Erythroblast (primary cell): ENCODE results near the gene OBSCN.

ENCODE experiments used
- GATA1 ChIP-seq: IDR thresholded peaks from 2 replicates; pipeline ENCODE4 v1.6.1; 2011; ENCODE audit warnings: low read depth, mild to moderate bottlenecking, control low read depth, low read length, moderate library complexity
- POLR2A ChIP-seq: IDR thresholded peaks from 2 replicates; pipeline ENCODE4 v1.6.1; 2011; ENCODE audit warnings: mild to moderate bottlenecking, low read length

GRCh38 chr1:228212966-228213844 lies 5.4 kb downstream of the OBSCN start:
- TF ChIP-seq POLR2A (no peak), GATA1 (no peak)
